Measurements from ENCODE around the gene PRSS22.

DNA sequence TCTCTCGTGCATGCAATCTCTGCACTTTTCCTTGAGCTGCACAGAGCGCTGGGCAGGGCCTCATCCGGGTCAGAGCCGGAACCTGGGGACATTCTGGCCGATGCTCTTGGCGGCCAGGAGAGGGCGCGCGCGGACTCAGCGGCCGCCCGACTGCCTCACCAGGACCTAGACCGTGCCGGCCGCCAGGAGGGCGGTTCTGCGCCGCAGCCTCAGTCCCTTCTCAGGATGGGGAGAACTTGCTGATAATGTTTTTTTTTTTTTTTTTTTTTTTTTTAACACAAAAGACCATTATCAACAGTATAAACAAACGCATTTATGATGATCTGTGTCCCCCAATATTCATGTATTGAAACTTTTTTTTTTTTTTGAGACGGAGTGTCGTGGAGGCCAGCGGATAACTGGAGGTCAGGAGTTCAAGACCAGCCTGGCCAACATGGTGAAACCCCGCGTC is 17.0 kb upstream of the PRSS22 start:
- TF ChIP-seq CTCF (IDR thresholded peaks at IDR 0.05) (peak; percentile 89 to 95 (median 93)), POLR2A (IDR thresholded peaks at IDR 0.05) (no peak)
